ENCODE data around the gene HDAC4.

Gene HDAC4

GRCh38 chr2:239182981-239183791 lies 217.6 kb downstream of the HDAC4 start:
- DNase-seq (ENCODE audit: low spot score), result no peak
- in situ Hi-C loops (cut with MboI; ENCODE audit: low pct_unique_long_range_greater_than_20kb, low sequenced_read_pairs, unreplicated experiment), result no loop called here
- TF ChIP-seq CTCF (IDR thresholded peaks at IDR 0.05; ENCODE audit: extremely low read depth, insufficient read depth, missing control alignments), result no peak

DNA sequence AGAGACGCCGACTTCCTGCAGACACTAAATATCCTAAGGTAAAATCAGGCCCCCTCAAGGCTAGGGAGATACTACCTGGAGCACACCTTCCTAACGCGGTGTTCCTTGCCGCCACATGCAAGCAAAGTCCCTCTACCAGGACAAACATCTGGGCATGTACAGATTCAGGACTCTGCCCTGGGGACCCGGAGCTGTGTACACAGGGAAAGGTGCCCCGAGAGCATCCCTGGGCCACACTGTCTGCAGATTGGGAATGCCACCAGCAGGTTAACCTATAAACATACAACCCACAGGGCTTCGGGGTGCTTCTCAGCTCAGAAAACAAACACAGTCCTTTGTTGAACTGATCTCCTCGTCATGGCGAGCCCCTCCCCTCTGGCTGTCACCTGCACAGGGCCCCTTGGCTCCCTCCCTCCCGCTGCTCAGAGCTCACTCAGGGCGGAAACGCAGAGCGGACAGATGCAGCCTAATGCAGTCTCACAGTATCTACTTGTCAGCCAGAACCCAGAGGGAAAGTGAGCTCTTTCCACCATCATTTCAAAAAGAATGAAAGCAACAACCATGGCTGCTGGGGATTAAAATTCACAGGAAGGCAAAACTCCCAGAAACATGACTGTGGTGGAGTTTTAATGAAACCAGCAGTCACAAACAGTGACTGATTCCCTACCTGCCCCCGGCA lies 218.8 kb downstream of the HDAC4 start:
- no peak for TF ChIP-seq CTCF (IDR thresholded peaks at IDR 0.05; ENCODE audit: extremely low read depth, insufficient read depth, missing control alignments)
- in situ Hi-C loops (cut with MboI; ENCODE audit: low pct_unique_long_range_greater_than_20kb, low sequenced_read_pairs, unreplicated experiment), result no loop called here
- DNase-seq (ENCODE audit: low spot score), result no peak

DNA sequence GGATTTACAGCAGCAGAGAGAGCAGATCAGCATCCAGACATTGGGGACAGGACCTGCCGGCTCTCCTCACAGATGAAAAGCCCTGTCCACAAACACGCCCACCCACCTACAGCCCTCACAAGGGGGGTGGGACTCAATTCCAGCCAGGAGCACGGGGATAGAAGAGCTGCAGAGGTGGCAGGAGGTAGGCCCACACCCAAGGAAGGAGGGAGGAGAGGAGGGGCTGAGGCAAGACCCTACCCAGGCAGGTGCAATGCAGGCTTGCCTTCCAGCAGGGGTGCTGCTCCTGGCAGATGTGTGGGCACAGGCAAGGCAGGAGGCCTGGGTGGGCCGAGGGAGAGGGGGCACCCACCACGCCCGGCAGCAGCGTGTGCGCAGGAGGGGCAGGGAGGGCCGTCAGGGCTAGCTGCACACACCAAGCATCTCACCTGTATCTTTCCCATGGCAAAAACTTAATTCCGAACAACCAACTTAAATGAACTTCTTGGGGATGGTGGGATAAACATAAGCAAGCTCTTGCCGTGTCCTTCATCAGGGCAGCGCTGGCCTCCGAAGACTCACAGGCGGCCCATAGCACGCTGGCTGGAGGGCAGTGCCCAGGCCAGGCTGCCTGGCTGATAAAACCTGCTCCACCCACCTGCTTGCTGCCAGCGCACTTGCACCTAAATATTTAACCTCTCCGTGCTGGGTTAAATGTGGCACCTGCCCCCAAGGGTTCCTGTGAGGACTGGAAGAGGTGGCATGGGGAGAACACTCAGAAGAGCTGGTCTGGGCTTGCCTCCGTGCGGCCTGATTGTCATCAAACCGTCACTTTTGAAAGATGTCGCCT lies 219.5 kb downstream of the HDAC4 start:
- DNase-seq (ENCODE audit: low spot score), result no peak
- in situ Hi-C loops (cut with MboI; ENCODE audit: low pct_unique_long_range_greater_than_20kb, low sequenced_read_pairs, unreplicated experiment), result no loop called here
- TF ChIP-seq CTCF (IDR thresholded peaks at IDR 0.05; ENCODE audit: extremely low read depth, insufficient read depth, missing control alignments), result no peak

GRCh38 chr2:239180526-239181073 lies 220.2 kb downstream of the HDAC4 start:
- DNase-seq (ENCODE audit: low spot score), result no peak
- no peak for TF ChIP-seq CTCF (IDR thresholded peaks at IDR 0.05; ENCODE audit: extremely low read depth, insufficient read depth, missing control alignments)
- in situ Hi-C loops (cut with MboI; ENCODE audit: low pct_unique_long_range_greater_than_20kb, low sequenced_read_pairs, unreplicated experiment), result no loop called here

GRCh38 chr2:239179851-239180371 lies 220.9 kb downstream of the HDAC4 start:
- no peak for DNase-seq (ENCODE audit: low spot score)
- TF ChIP-seq CTCF (IDR thresholded peaks at IDR 0.05; ENCODE audit: extremely low read depth, insufficient read depth, missing control alignments), result no peak
- in situ Hi-C loops (cut with MboI; ENCODE audit: low pct_unique_long_range_greater_than_20kb, low sequenced_read_pairs, unreplicated experiment), result no loop called here

DNA sequence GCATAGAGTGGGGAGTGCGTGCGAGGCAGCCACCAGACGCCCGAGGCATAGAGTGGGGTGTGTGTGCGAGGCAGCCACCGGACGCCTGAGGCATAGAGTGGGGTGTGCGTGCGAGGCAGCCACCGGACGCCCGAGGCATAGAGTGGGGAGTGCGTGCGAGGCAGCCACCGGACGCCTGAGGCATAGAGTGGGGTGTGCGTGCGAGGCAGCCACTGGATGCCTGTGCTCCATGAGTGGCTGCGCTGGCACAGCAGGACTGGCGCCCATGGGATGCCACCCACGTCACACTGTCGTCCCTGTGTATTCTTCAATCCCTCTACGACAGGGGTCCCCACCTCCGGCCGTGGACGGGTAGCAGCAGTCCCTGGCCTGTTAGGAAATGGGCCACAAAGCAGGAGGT lies 221.9 kb downstream of the HDAC4 start:
- in situ Hi-C loops (cut with MboI; ENCODE audit: low pct_unique_long_range_greater_than_20kb, low sequenced_read_pairs, unreplicated experiment), result no loop called here
- TF ChIP-seq CTCF (IDR thresholded peaks at IDR 0.05; ENCODE audit: extremely low read depth, insufficient read depth, missing control alignments), result no peak
- no peak for DNase-seq (ENCODE audit: low spot score)

Measured in GM13977 (cell line).